Endometrium (tissue), 2 donors: ENCODE data around the gene BIRC7.
"Not testable (repeated sequence)": the region's sequence is repeated elsewhere in the genome, so short reads cannot be mapped to it uniquely, and the experiment has no call there.

Experiments used
- FAIRE-seq: peaks from 2 replicates; lab custom pipeline; 2012; peaks lifted over from hg19 to GRCh38; lab: Jason Lieb, UNC
- donor health status: control.
- donor health status: control.

BIRC7 gene

GRCh38 chr20:63208346-63208909, 27.3 kb upstream of the BIRC7 start:
- FAIRE-seq: no peak

GRCh38 chr20:63210011-63210605, 25.6 kb upstream of the BIRC7 start:
- FAIRE-seq: no peak

- FAIRE-seq: no peak
Observed at GRCh38 chr20:63212393-63212730, 23.3 kb upstream of the BIRC7 start.

GRCh38 chr20:63212792-63213191, 22.9 kb upstream of the BIRC7 start:
- FAIRE-seq: no peak

- FAIRE-seq: no peak
Observed at GRCh38 chr20:63214514-63214913, 21.2 kb upstream of the BIRC7 start.

GRCh38 chr20:63215101-63216040, 20.3 kb upstream of the BIRC7 start:
- FAIRE-seq: no peak

- FAIRE-seq: no peak
Observed at GRCh38 chr20:63216041-63216848, 19.5 kb upstream of the BIRC7 start, which contains the start of gene YTHDF1. YTHDF1 (minus strand) TSS chr20:63216131; CDS start chr20:63215892, 239 bp downstream.

- no peak for FAIRE-seq
Observed at GRCh38 chr20:63216849-63217471, 18.7 kb upstream of the BIRC7 start.

- FAIRE-seq: no peak
Observed at GRCh38 chr20:63217706-63218105, 18.0 kb upstream of the BIRC7 start.

GRCh38 chr20:63218701-63219446, 16.8 kb upstream of the BIRC7 start:
- FAIRE-seq: no peak

GRCh38 chr20:63219447-63219821, 16.3 kb upstream of the BIRC7 start:
- no peak for FAIRE-seq

GRCh38 chr20:63219866-63220521, 15.7 kb upstream of the BIRC7 start:
- FAIRE-seq: no peak

GRCh38 chr20:63220696-63221399, 14.9 kb upstream of the BIRC7 start:
- no peak for FAIRE-seq

- not testable (repeated sequence) for FAIRE-seq
Observed at GRCh38 chr20:63221400-63222053, 14.2 kb upstream of the BIRC7 start.

- FAIRE-seq: no peak
Observed at GRCh38 chr20:63222541-63222940, 13.2 kb upstream of the BIRC7 start.

GRCh38 chr20:63223121-63223825, 12.4 kb upstream of the BIRC7 start:
- no peak for FAIRE-seq

GRCh38 chr20:63223826-63224207, 11.9 kb upstream of the BIRC7 start:
- no peak for FAIRE-seq

GRCh38 chr20:63224412-63225081, 11.2 kb upstream of the BIRC7 start:
- no peak for FAIRE-seq
